Panc1 (cell line): ENCODE data around the gene RGP1. TPM values are rescaled to one million over a fixed set of nuclear protein-coding genes. Genes with fewer than 3 reads are reported as not detected.

Experiments used
- ATAC-seq: fragments of 200-7000 bp; cut with Tn5 transposase; 2 replicates; pipeline ENCODE4 v1.9.1; 2020; ENCODE audit warnings: mild to moderate bottlenecking, moderate library complexity
- BruUV-seq: library from RNA; stranded (reverse); fragments of 400-500 nt; replicated peaks from 2 replicates; lab custom pipeline; 2021; lab: Mats Ljungman, UMichigan
- CTCF ChIA-PET: fragments of 300-600 bp; sonication (Branson Sonifier 250); formaldehyde crosslinking; loops from one replicate; lab custom pipeline; 2022; ENCODE audit warnings: antibody characterized with exemption; lab: Charles Lee
- POLR2A ChIA-PET: fragments of 300-600 bp; sonication (Branson Sonifier 250); formaldehyde crosslinking; loops from one replicate; lab custom pipeline; 2022; ENCODE audit warnings: antibody characterized with exemption; lab: Charles Lee
- DNase-seq: peaks from one replicate; pipeline ENCODE4 v3.0.0-alpha.2; 2010; ENCODE audit warnings: low read depth, low spot score
- H3K27ac ChIP-seq: 2 replicates; pipeline ENCODE4 v1.5.1; 2011; ENCODE audit warnings: mild to moderate bottlenecking, low read length, inconsistent platforms
- H3K27me3 ChIP-seq: fragments of 200-500 bp; sonication (Bioruptor generic); 2 replicates; pipeline ENCODE4 v1.6.0; 2014; ENCODE audit warnings: low read length, inconsistent platforms; ENCODE audit not compliant: control insufficient read depth, insufficient read depth
- H3K36me3 ChIP-seq: fragments of 200-500 bp; sonication (Bioruptor generic); 2 replicates; pipeline ENCODE4 v1.5.1; 2014; ENCODE audit warnings: inconsistent platforms, mild to moderate bottlenecking, low read length, moderate library complexity; ENCODE audit not compliant: control insufficient read depth, insufficient read depth
- H3K4me1 ChIP-seq: 2 replicates; pipeline ENCODE4 v1.5.1; 2011; ENCODE audit warnings: inconsistent platforms, mild to moderate bottlenecking, low read length, moderate library complexity; ENCODE audit not compliant: control insufficient read depth, insufficient read depth
- H3K4me3 ChIP-seq, 2 experiments: 2 replicates each; pipeline ENCODE4 v1.5.1; 2011 to 2012; ENCODE audit warnings: low read depth in 2 of 2, low read length in 2 of 2, mild to moderate bottlenecking in 2 of 2, inconsistent platforms in 1 of 2, moderate library complexity in 1 of 2
- H3K9me3 ChIP-seq: fragments of 200-500 bp; sonication (Bioruptor generic); 2 replicates; pipeline ENCODE4 v1.5.1; 2014; ENCODE audit warnings: low read depth, mild to moderate bottlenecking, inconsistent platforms, low read length, moderate library complexity; ENCODE audit not compliant: control insufficient read depth, insufficient read depth
- CTCF ChIP-seq: fragments of 450-650 bp; IDR thresholded peaks from 2 replicates; pipeline ENCODE4 v1.5.1; 2017; ENCODE audit warnings: mild to moderate bottlenecking
- POLR2AphosphoS5 ChIP-seq: IDR thresholded peaks from 2 replicates; pipeline ENCODE4 v1.6.1; 2012; ENCODE audit warnings: mild to moderate bottlenecking, low read depth, low read length, moderate library complexity
- REST ChIP-seq, 2 experiments: IDR thresholded peaks; 2 replicates each; pipeline ENCODE4 v1.6.1; 2011 to 2012; ENCODE audit warnings: low read depth in 2 of 2, control low read depth in 1 of 2, low read length in 1 of 2, mild to moderate bottlenecking in 1 of 2, moderate library complexity in 1 of 2; ENCODE audit not compliant: insufficient read depth in 1 of 2
- SIN3A ChIP-seq: IDR thresholded peaks from 2 replicates; pipeline ENCODE4 v1.6.1; 2012; ENCODE audit warnings: low read depth, mild to moderate bottlenecking, low read length, moderate library complexity, borderline replicate concordance; ENCODE audit not compliant: insufficient read depth
- TCF7L2 ChIP-seq: IDR thresholded peaks from 2 replicates; pipeline ENCODE4 v1.6.1; 2011; ENCODE audit warnings: mild to moderate bottlenecking, low read depth, low read length, inconsistent platforms
- in situ Hi-C: cut with HindIII; loops from 2 replicates; pipeline ENCODE4 v1.10.0; 2016; ENCODE audit warnings: low sequenced_read_pairs, low pct_unique_long_range_greater_than_20kb
- intact Hi-C: fragments of 100-400 bp; cut with micrococcal nuclease; formaldehyde crosslinking; loops from one replicate; pipeline ENCODE4 v1.10.0; 2022; ENCODE audit not compliant: unreplicated experiment
- total RNA-seq: library from RNA; stranded (reverse); gene quantifications from one replicate; pipeline ENCODE4 v1.2.1, GENCODE V29; 2021; ENCODE audit not compliant: unreplicated experiment

The RGP1 gene
- total RNA-seq, 1 experiment from 2014 or later, result 43.3 TPM

GRCh38 chr9:35728041-35728971 is 20.8 kb upstream of the RGP1 start:
- intact Hi-C loops (loop anchor here (5.0 kb wide), 1 partner anchor 66 kb away; no protein-coding TSS in a partner anchor), in situ Hi-C loops (no loop called here)
- Histone ChIP-seq H3K27me3 (no peaks in the 10 kb centered on the region), H3K9me3 (no peaks in the 10 kb centered on the region), H3K27ac (0 out of 2 replicates have a peak overlapping the region, but pooled peaks have one; percentile 1), H3K4me1 (peaks cover 30% of the 10 kb centered on the region), H3K4me3 (no peak overlapping the region), H3K36me3 (peaks cover 2% of the 10 kb centered on the region)
- no peak for DNase-seq
- no peak for TF ChIP-seq SIN3A
- TF ChIP-seq CTCF, result no peak
- TF ChIP-seq REST (IDR thresholded peaks at IDR 0.05; ENCODE audit: insufficient read depth in 1 of 2, low read depth in 2 of 2, low read length in 1 of 2), result no peak
- no peak for TF ChIP-seq TCF7L2
- no peak for TF ChIP-seq POLR2AphosphoS5
- BruUV-seq, result no TSS peak
- POLR2A ChIA-PET, result interaction anchor here (0.6 kb wide), 1 partner anchor 137 kb away, joined by 3 read pairs; no protein-coding TSS in a partner anchor
- CTCF ChIA-PET, result interaction anchor here (0.7 to 1.0 kb wide), 3 partner anchors 21 to 125 kb away, joined by 3 read pairs; partner anchors contain the start of genes GBA2 and RGP1
- no peak for ATAC-seq

GRCh38 chr9:35729101-35729500 is 20.0 kb upstream of the RGP1 start:
- DNase-seq, result no peak
- H3K27ac ChIP-seq, result peak overlapping the region; percentile 9; the same call in 1 of the 2 replicates
- peaks cover 38% of the 10 kb centered on the region for H3K4me1 ChIP-seq
- no peak for ATAC-seq
- no TSS peak for BruUV-seq
- no peak for TF ChIP-seq REST (IDR thresholded peaks at IDR 0.05; ENCODE audit: insufficient read depth in 1 of 2, low read depth in 2 of 2, low read length in 1 of 2)
- TF ChIP-seq CTCF, result no peak
- TF ChIP-seq POLR2AphosphoS5, result no peak
- TF ChIP-seq SIN3A, result no peak
- no peak for TF ChIP-seq TCF7L2
- no peak overlapping the region for H3K4me3 ChIP-seq
- intact Hi-C loops, result loop anchor here (5.0 kb wide), 1 partner anchor 67 kb away; no protein-coding TSS in a partner anchor
- POLR2A ChIA-PET, result no interaction called here
- no peaks in the 10 kb centered on the region; the same call in 1 of the 2 replicates for H3K36me3 ChIP-seq
- H3K9me3 ChIP-seq, result no peaks in the 10 kb centered on the region
- no peaks in the 10 kb centered on the region for H3K27me3 ChIP-seq
- in situ Hi-C loops, result no loop called here
- CTCF ChIA-PET, result interaction anchor here (3.0 kb wide), 1 partner anchor 38 kb away, joined by 6 read pairs; no protein-coding TSS in a partner anchor
